GM19467 (cell line): ENCODE results near the gene PCSK9.

ENCODE experiments used
- ATAC-seq: cut with Tn5 transposase; IDR thresholded peaks from one replicate; pipeline ENCODE4 v1.9.1; 2021; ENCODE audit warnings: mild to moderate bottlenecking, moderate library complexity; ENCODE audit not compliant: unreplicated experiment

PCSK9 gene

DNA sequence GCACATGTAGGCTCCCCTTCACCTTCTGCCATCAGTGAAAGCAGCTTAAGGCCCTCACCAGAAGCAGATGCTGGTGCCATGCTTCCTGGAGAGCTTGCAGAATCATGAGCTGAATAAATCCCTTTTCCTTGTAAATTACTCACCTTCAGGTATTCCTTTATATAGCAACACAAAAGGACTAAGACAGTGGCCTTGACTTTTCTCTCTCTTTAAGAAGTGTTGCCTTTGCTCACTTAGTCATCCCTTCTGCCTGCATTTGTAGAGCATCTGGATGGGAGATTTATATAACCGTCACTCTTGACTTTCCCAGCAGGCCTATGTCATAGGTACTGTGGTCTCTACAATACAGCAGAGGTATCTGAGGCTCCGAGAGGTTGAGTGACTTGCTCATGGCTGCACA is 3.7 kb downstream of the PCSK9 start:
- ATAC-seq: no peak

DNA sequence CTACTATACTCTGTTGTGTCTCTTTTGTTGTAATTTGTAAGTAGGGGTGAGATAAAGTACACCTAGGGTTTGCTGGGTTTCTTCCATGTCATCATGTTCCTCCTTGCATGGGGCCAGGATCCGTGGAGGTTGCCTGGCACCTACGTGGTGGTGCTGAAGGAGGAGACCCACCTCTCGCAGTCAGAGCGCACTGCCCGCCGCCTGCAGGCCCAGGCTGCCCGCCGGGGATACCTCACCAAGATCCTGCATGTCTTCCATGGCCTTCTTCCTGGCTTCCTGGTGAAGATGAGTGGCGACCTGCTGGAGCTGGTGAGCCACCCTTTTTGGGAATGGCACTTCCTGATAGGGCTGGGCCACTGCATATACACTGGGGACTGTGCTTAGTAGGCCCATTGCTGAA is 4.4 kb downstream of the PCSK9 start:
- no peak for ATAC-seq

DNA sequence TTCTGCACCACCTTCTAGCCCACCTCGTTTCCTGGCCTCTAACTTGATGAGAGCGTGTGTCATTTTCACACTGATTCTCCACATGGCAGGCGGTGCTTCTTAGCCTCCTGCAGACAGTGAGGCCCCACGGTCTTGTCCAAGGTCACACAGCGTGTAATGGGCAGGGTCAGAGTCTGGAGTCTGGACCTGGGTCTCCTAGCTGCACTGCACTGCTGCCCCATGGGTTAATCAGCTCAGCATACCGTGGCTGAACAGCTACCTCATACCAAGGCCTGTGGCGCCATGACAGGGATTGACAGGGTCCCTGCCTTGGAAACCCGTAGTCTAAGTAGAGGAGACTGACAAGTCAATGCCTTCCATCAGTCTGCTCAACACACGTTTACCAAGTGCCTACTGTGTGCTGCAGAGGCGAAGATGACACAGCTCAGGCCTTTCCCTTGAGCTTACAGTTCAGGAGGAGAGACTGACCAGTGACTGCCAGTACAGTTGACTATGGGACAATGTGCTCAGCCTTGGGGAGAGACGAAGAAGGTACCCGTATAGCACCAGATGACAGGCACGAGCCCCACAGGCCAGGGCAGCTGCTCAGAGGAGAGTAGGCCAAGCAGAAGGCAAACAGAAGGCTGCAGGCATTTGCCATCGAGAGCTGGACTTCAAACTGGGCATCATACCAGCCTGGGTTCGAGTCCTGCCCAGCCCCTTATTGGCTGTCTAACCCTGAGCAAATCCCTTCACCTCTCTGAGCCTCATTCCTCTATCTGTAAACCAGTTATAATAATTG is 5.5 kb downstream of the PCSK9 start:
- no peak for ATAC-seq

- no peak for ATAC-seq
Observed at GRCh38 chr1:55045430-55045829, 6.1 kb downstream of the PCSK9 start.

GRCh38 chr1:55046871-55047270 is 7.5 kb downstream of the PCSK9 start:
- no peak for ATAC-seq

GRCh38 chr1:55047611-55048010 is 8.3 kb downstream of the PCSK9 start:
- no peak for ATAC-seq

- no peak for ATAC-seq
Observed at GRCh38 chr1:55048453-55049270, 9.3 kb downstream of the PCSK9 start.

DNA sequence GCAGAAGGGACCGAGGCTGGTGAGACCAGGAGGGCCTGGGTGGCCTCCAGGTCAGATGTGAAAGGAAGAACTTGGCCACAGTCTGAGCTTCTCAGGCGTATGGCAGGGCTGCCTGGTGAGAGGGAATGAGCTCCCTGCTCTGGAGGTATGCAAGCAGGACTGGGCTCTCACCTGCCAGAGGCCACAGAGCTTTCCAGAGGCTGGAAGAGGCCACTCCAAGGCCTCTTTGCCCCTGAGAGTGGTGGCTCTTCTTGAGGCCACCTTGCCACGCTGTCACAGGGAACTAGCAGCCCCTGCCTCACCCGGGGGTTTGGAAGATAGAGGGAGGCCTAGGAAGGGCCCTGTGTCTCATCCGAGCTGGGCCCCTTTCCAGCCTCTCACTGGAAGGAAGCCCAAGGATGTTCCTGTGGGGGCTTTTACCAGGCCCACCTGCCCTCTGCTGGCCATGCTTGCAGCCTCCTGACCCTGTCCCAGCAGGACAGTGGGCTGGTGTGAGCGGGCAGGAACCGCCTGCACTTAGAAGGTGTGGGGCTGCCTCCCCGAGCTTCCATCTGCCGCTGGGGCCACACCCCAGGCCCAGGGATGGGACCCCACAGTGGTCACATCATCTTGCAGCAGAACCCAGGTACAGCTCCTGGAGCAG is 10.0 kb downstream of the PCSK9 start:
- no peak for ATAC-seq

DNA sequence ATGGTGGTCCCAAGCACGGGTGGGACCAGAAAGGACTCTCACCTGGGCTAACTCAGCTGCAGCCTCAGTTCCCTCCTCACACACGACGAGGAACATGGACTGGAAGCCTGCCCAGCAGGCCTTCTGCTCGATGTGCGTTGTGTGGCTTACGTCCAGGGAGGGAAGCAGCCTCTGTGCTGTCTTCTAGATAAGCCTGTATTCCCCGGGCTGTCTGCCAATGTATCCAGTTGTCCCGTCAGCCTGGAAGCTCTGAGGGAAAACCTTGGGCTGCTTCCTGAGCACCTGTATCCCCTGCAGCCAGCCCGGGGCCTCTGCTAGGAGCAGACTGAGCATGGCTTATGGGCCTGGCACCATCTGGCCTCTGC is 10.5 kb downstream of the PCSK9 start:
- ATAC-seq: no peak

DNA sequence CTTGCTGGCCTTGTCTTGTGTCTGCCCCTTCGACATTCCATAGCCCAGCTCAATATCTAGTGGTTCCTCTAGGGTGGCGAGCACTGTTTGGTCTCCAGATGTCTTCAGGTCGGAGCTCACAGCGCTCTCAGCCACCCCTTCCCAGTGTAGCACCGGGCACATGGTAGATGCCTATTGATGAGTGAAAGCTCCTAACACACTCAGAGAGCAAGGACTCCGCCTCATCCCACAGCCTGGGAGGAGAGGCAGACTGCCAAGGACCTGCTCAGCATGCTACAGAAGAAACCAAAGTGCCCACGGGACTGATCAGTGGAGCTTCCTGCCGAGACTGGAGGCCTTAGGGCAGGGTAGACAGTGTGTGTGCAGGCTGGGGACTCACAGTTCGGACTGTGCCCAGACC is 10.9 kb downstream of the PCSK9 start:
- no peak for ATAC-seq

DNA sequence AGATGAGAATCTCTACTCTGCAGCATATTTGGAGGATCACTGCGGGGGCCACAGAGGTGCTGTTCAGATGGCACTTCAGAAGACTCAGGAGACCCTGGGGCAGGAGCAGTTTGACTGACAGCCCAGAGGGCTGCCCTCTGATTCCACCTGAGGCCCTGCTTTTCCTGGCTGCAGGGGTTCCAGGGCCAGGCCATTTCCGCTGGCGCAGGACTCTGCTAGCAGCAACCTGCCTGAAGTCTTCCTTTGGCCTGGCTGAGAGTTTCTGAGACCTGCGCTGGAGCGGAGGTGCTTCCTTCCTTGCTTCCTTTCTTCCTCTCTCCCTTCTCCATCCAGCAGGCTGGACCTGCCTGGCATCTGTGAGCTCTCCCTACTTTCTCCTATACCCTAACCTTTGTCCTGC is 11.8 kb downstream of the PCSK9 start:
- ATAC-seq: no peak

- no peak for ATAC-seq
Observed at GRCh38 chr1:55051621-55052020, 12.3 kb downstream of the PCSK9 start.

- no peak for ATAC-seq
Observed at GRCh38 chr1:55052221-55053142, 13.1 kb downstream of the PCSK9 start.

GRCh38 chr1:55053265-55053954 is 14.1 kb downstream of the PCSK9 start:
- ATAC-seq: no peak

GRCh38 chr1:55054396-55054795 is 15.0 kb downstream of the PCSK9 start:
- ATAC-seq: no peak

GRCh38 chr1:55055084-55055882 is 15.9 kb downstream of the PCSK9 start:
- no peak for ATAC-seq

- no peak for ATAC-seq
Observed at GRCh38 chr1:55055951-55056631, 16.7 kb downstream of the PCSK9 start.

DNA sequence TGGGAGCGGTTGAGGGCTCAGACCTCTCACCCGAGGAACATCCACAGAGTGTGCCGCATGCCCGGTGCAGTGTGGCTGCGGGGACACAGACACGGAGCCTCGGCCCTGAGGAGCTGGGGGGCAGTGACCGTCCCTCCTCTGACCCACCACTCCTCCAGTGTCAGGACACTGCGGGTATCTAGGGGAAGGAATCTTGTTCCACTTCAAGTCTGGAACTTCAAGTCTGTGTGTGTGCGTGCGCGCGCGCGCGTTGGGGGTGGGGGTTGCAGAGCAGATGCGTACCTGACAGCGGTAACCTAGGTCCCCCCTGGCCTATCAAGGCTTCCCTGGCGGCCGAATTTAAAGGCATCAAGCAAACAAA is 17.3 kb downstream of the PCSK9 start:
- no peak for ATAC-seq
